Motor neuron (in vitro differentiated cells): ENCODE data around the gene SLC41A3. TPM values are rescaled to one million over a fixed set of nuclear protein-coding genes. Genes with fewer than 3 reads are reported as not detected.
A peak's percentile ranks its signal among the peaks of the same experiment; 100 is the strongest.
"Not testable (repeated sequence)": the region's sequence is repeated elsewhere in the genome, so short reads cannot be mapped to it uniquely, and the experiment has no call there.

Experiments used
- ATAC-seq, 8 experiments: fragments of 200-7000 bp; cut with Tn5 transposase; replicated peaks in 6 of 8; 2 replicates each; pipeline ENCODE4 v1.8.0; 2021; ENCODE audit warnings: mild to moderate bottlenecking in 8 of 8, moderate library complexity in 8 of 8
- H3K27ac ChIP-seq, 2 donors: fragments of 250-450 bp; sonication (Bioruptor Pico); 2 replicates each; pipeline ENCODE4 v1.9.0; 2021; ENCODE audit warnings: antibody characterized with exemption in 2 of 2, mild to moderate bottlenecking in 2 of 2, moderate library complexity in 1 of 2
- H3K4me1 ChIP-seq, 2 donors: fragments of 250-450 bp; sonication (Bioruptor Pico); replicated peaks in 1 of 2; 2 replicates each; pipeline ENCODE4 v1.6.1; 2021; ENCODE audit warnings: antibody characterized with exemption in 2 of 2, mild to moderate bottlenecking in 2 of 2, moderate library complexity in 1 of 2
- H3K4me3 ChIP-seq, 5 donors: fragments of 250-450 bp; sonication (Bioruptor Pico); 2 replicates each; pipeline ENCODE4 v1.9.0; 2021; ENCODE audit warnings: antibody characterized with exemption in 5 of 5, mild to moderate bottlenecking in 5 of 5, moderate library complexity in 4 of 5
- WGBS, 10 experiments: fragments of 450-650 bp; shearing (Covaris generic); methylation state at CpG; one replicate each; pipeline ENCODE4 v1.0.0; 2022; 5-methylcytosine and 5-hydroxymethylcytosine counted together
- in situ Hi-C, 9 experiments: fragments of 400-800 bp; cut with MboI; loops; one replicate each; pipeline ENCODE4 v1.15.0; 2021; ENCODE audit warnings: low sequenced_read_pairs in 9 of 9, low pct_unique_long_range_greater_than_20kb in 2 of 9; ENCODE audit not compliant: unreplicated experiment in 9 of 9
- total RNA-seq, 8 experiments: library from RNA; unstranded; fragments of 300-600 nt; gene quantifications; 2 replicates each; pipeline versions ENCODE4 v1.2.3 to v1.2.4, GENCODE V29; 2022

Gene SLC41A3
- total RNA-seq, 8 experiments from 2014 or later, result 23.8 to 54.5 (median 30.3) TPM

- Histone ChIP-seq H3K4me3 (no peak overlapping the region), H3K4me1 (peaks cover 3 to 10% of the 10 kb centered on the region in 2 donors), H3K27ac (no peak overlapping the region)
- peak in 2 of 8 experiments; percentile 11 to 68 for ATAC-seq
- in situ Hi-C loops, result no loop called here
- 77 to 100% (median 86%) methylated on average over 1 to 8 of the region's 10 CpGs; no CpG with 5 or more reads in 5 of the 10 experiments for WGBS, 10 experiments
Observed at GRCh38 chr3:126101521-126101982, 17.6 kb upstream of the SLC41A3 start.

- 36 to 92% (median 85%) methylated on average over 1 to 18 of the region's 18 CpGs; no CpG with 5 or more reads in 3 of the 10 experiments for WGBS, 10 experiments
- H3K4me3 ChIP-seq, result no peak overlapping the region
- peak overlapping the region in 1 of 2 donors; percentile 33 for H3K27ac ChIP-seq
- in situ Hi-C loops, result no loop called here
- peaks cover 3 to 10% of the 10 kb centered on the region in 2 donors for H3K4me1 ChIP-seq
- peak in 7 of 8 experiments; percentile 27 to 96 (median 94) for ATAC-seq
Observed at GRCh38 chr3:126100634-126101301, 16.8 kb upstream of the SLC41A3 start.

- Histone ChIP-seq H3K27ac (peak overlapping the region in 1 of 2 donors; percentile 33), H3K4me1 (peaks cover 3 to 10% of the 10 kb centered on the region in 2 donors), H3K4me3 (no peak overlapping the region)
- peak in 6 of 8 experiments; percentile 8 to 87 (median 84) for ATAC-seq
- in situ Hi-C loops, result no loop called here
- 0 to 100% (median 79%) methylated on average over 1 to 3 of the region's 4 CpGs; no CpG with 5 or more reads in 1 of the 10 experiments for WGBS, 10 experiments
Observed at GRCh38 chr3:126100269-126100633, 16.3 kb upstream of the SLC41A3 start.

GRCh38 chr3:126098391-126098858 lies 14.5 kb upstream of the SLC41A3 start:
- in situ Hi-C loops, result no loop called here
- peak in 1 of 8 experiments; percentile 36 for ATAC-seq
- 46 to 100% (median 81%) methylated on average over 2 of the region's 2 CpGs; no CpG with 5 or more reads in 6 of the 10 experiments for WGBS, 10 experiments

GRCh38 chr3:126097801-126098200 lies 13.9 kb upstream of the SLC41A3 start:
- Histone ChIP-seq H3K4me3 (no peak overlapping the region), H3K27ac (no peak overlapping the region), H3K4me1 (peaks cover 3 to 10% of the 10 kb centered on the region in 2 donors)
- ATAC-seq, result no peak
- in situ Hi-C loops, result no loop called here

More at GRCh38 chr3:126098391-126098858, 14.5 kb upstream of the SLC41A3 start:
- Histone ChIP-seq H3K27ac (no peak overlapping the region), H3K4me1 (peaks cover 3 to 10% of the 10 kb centered on the region in 2 donors), H3K4me3 (no peak overlapping the region)

GRCh38 chr3:126096274-126096673 lies 12.3 kb upstream of the SLC41A3 start:
- peaks cover 3 to 10% of the 10 kb centered on the region in 2 donors for H3K4me1 ChIP-seq
- H3K4me3 ChIP-seq, H3K27ac ChIP-seq, ATAC-seq, in situ Hi-C loops: not testable (repeated sequence)
- WGBS, 10 experiments, result 20 to 75% (median 40%) methylated on average over 1 to 5 of the region's 6 CpGs; no CpG with 5 or more reads in 4 of the 10 experiments

- in situ Hi-C loops, result not testable (repeated sequence)
- WGBS, 10 experiments, result 43 to 100% (median 70%) methylated on average over 1 to 4 of the region's 5 CpGs; no CpG with 5 or more reads in 3 of the 10 experiments
Observed at GRCh38 chr3:126092128-126092527, 8.2 kb upstream of the SLC41A3 start.

GRCh38 chr3:126087552-126088175 lies 3.7 kb upstream of the SLC41A3 start:
- peaks cover 5 to 8% of the 10 kb centered on the region in 2 donors for H3K4me1 ChIP-seq
- no peak overlapping the region for H3K4me3 ChIP-seq
- 0 to 53% (median 23%) methylated on average over 1 of the region's 1 CpG; no CpG with 5 or more reads in 1 of the 10 experiments for WGBS, 10 experiments
- in situ Hi-C loops, result no loop called here
- no peak overlapping the region for H3K27ac ChIP-seq
- no peak for ATAC-seq

More at GRCh38 chr3:126092128-126092527, 8.2 kb upstream of the SLC41A3 start:
- not testable (repeated sequence) for H3K4me1 ChIP-seq, ATAC-seq, H3K4me3 ChIP-seq, H3K27ac ChIP-seq

- Histone ChIP-seq H3K27ac (no peak overlapping the region), H3K4me3 (no peak overlapping the region), H3K4me1 (peaks cover 5 to 8% of the 10 kb centered on the region in 2 donors)
- in situ Hi-C loops, result no loop called here
- ATAC-seq, result no peak
- 17 to 78% (median 48%) methylated on average over 1 to 2 of the region's 2 CpGs for WGBS, 10 experiments
Observed at GRCh38 chr3:126085841-126086240, 1.9 kb upstream of the SLC41A3 start.

- no peak for ATAC-seq
- peaks cover 5 to 8% of the 10 kb centered on the region in 2 donors for H3K4me1 ChIP-seq
- 88 to 100% (median 96%) methylated on average over 1 to 6 of the region's 7 CpGs; no CpG with 5 or more reads in 1 of the 10 experiments for WGBS, 10 experiments
- in situ Hi-C loops, result no loop called here
- H3K27ac ChIP-seq, result no peak overlapping the region
- H3K4me3 ChIP-seq, result no peak overlapping the region
Observed at GRCh38 chr3:126085276-126085675, 1.4 kb upstream of the SLC41A3 start.

- WGBS, 10 experiments, result 53 to 100% (median 83%) methylated on average over 1 to 5 of the region's 5 CpGs; no CpG with 5 or more reads in 1 of the 10 experiments
- Histone ChIP-seq H3K4me1 (peaks cover 5 to 8% of the 10 kb centered on the region in 2 donors), H3K4me3 (peak overlapping the region; percentile 60 to 95 (median 77)), H3K27ac (peak overlapping the region in 1 of 2 donors; percentile 77)
- in situ Hi-C loops, result no loop called here
- no peak for ATAC-seq
Observed at GRCh38 chr3:126084768-126085180, 850 bp upstream of the SLC41A3 start.

GRCh38 chr3:126083511-126083912 lies 412 bp downstream of the SLC41A3 start:
- Histone ChIP-seq H3K4me1 (peaks cover 5 to 8% of the 10 kb centered on the region in 2 donors), H3K27ac (peak overlapping the region; percentile 77 to 81), H3K4me3 (peak overlapping the region; percentile 60 to 95 (median 77))
- WGBS, 10 experiments, result 0% methylated on average over 1 to 5 of the region's 30 CpGs; no CpG with 5 or more reads in 7 of the 10 experiments
- in situ Hi-C loops, result no loop called here
- peak; percentile 59 to 82 (median 80) for ATAC-seq

GRCh38 chr3:126083138-126083445 lies 832 bp downstream of the SLC41A3 start:
- ATAC-seq, result no peak
- Histone ChIP-seq H3K27ac (peak overlapping the region in 1 of 2 donors; percentile 77), H3K4me1 (peaks cover 5 to 8% of the 10 kb centered on the region in 2 donors), H3K4me3 (peak overlapping the region; percentile 60 to 95 (median 77))
- 0 to 60% (median 37%) methylated on average over 1 to 3 of the region's 3 CpGs; no CpG with 5 or more reads in 2 of the 10 experiments for WGBS, 10 experiments
- in situ Hi-C loops, result no loop called here
